ENCODE measurements around the gene NAALADL2.

NAALADL2 gene

GRCh38 chr3:175469124-175469523 is 610.0 kb downstream of the NAALADL2 start:
- Histone ChIP-seq H3K4me3 (IDR thresholded peaks at IDR 0.05; ENCODE audit: insufficient read depth, low read depth, low read length) (no peak overlapping the region), H3K27ac (no peak overlapping the region), H3K27me3 (ENCODE audit: insufficient read depth, low read depth) (no peaks in the 10 kb centered on the region), H4K20me1 (ENCODE audit: insufficient read depth) (no peaks in the 10 kb centered on the region), H3K9ac (no peak overlapping the region), H3K4me1 (ENCODE audit: low read depth, poor library complexity, severe bottlenecking) (peaks cover 19% of the 10 kb centered on the region), H2AFZ (ENCODE audit: low read depth) (no peak overlapping the region), H3K4me2 (peak overlapping the region; percentile 23), H3K36me3 (ENCODE audit: insufficient read depth) (no peaks in the 10 kb centered on the region), H3K79me2 (ENCODE audit: insufficient read depth, low read depth) (no peaks in the 10 kb centered on the region)
- TF ChIP-seq CTCF (conservative IDR thresholded peaks at IDR 0.05; ENCODE audit: low read depth, low read length) = no peak

- Histone ChIP-seq H3K4me2 (no peak overlapping the region), H3K79me2 (ENCODE audit: insufficient read depth, low read depth) (no peaks in the 10 kb centered on the region), H3K4me1 (ENCODE audit: low read depth, poor library complexity, severe bottlenecking) (no peaks in the 10 kb centered on the region), H3K27ac (no peak overlapping the region), H2AFZ (ENCODE audit: low read depth) (no peak overlapping the region), H3K27me3 (ENCODE audit: insufficient read depth, low read depth) (no peaks in the 10 kb centered on the region), H4K20me1 (ENCODE audit: insufficient read depth) (no peaks in the 10 kb centered on the region), H3K4me3 (IDR thresholded peaks at IDR 0.05; ENCODE audit: insufficient read depth, low read depth, low read length) (no peak overlapping the region), H3K9ac (no peak overlapping the region), H3K36me3 (ENCODE audit: insufficient read depth) (no peaks in the 10 kb centered on the region)
- no peak for TF ChIP-seq CTCF (conservative IDR thresholded peaks at IDR 0.05; ENCODE audit: low read depth, low read length)
Measured at GRCh38 chr3:175475765-175476164, 616.6 kb downstream of the NAALADL2 start.

GRCh38 chr3:175476489-175476888 is 617.4 kb downstream of the NAALADL2 start:
- Histone ChIP-seq H3K79me2 (ENCODE audit: insufficient read depth, low read depth) (no peaks in the 10 kb centered on the region), H3K4me3 (IDR thresholded peaks at IDR 0.05; ENCODE audit: insufficient read depth, low read depth, low read length) (no peak overlapping the region), H4K20me1 (ENCODE audit: insufficient read depth) (no peaks in the 10 kb centered on the region), H2AFZ (ENCODE audit: low read depth) (no peak overlapping the region), H3K9ac (no peak overlapping the region), H3K27ac (no peak overlapping the region), H3K4me2 (no peak overlapping the region), H3K36me3 (ENCODE audit: insufficient read depth) (no peaks in the 10 kb centered on the region), H3K4me1 (ENCODE audit: low read depth, poor library complexity, severe bottlenecking) (no peaks in the 10 kb centered on the region), H3K27me3 (ENCODE audit: insufficient read depth, low read depth) (no peaks in the 10 kb centered on the region)
- no peak for TF ChIP-seq CTCF (conservative IDR thresholded peaks at IDR 0.05; ENCODE audit: low read depth, low read length)

- Histone ChIP-seq H2AFZ (ENCODE audit: low read depth) (no peak overlapping the region), H3K9ac (no peak overlapping the region), H3K27ac (no peak overlapping the region), H4K20me1 (ENCODE audit: insufficient read depth) (no peaks in the 10 kb centered on the region), H3K4me2 (no peak overlapping the region), H3K79me2 (ENCODE audit: insufficient read depth, low read depth) (no peaks in the 10 kb centered on the region), H3K4me3 (IDR thresholded peaks at IDR 0.05; ENCODE audit: insufficient read depth, low read depth, low read length) (no peak overlapping the region), H3K27me3 (ENCODE audit: insufficient read depth, low read depth) (no peaks in the 10 kb centered on the region), H3K4me1 (ENCODE audit: low read depth, poor library complexity, severe bottlenecking) (no peaks in the 10 kb centered on the region), H3K36me3 (ENCODE audit: insufficient read depth) (no peaks in the 10 kb centered on the region)
- no peak for TF ChIP-seq CTCF (conservative IDR thresholded peaks at IDR 0.05; ENCODE audit: low read depth, low read length)
Measured at GRCh38 chr3:175477651-175478224, 618.6 kb downstream of the NAALADL2 start.
